GM23248 (cell line): ENCODE measurements around the gene OR7C1.

Source experiments
- EZH2 ChIP-seq: fragments of 200-600 bp; sonication (generic); IDR thresholded peaks from 2 replicates; pipeline ENCODE4 v1.6.1; 2018; ENCODE audit warnings: antibody characterized with exemption, mild to moderate bottlenecking; ENCODE audit not compliant: insufficient read depth, poor library complexity, severe bottlenecking
- EZH2phosphoT487 ChIP-seq: fragments of 200-600 bp; sonication (generic); IDR thresholded peaks from 2 replicates; pipeline ENCODE4 v1.6.1; 2018; ENCODE audit warnings: antibody characterized with exemption, moderate library complexity, mild to moderate bottlenecking, low read depth; ENCODE audit not compliant: insufficient read depth

- TF ChIP-seq EZH2 (no peak), EZH2phosphoT487 (no peak)
These were observed 33.5 kb upstream of the OR7C1 start for GRCh38 chr19:14868497-14868896.
